ENCODE measurements around the gene ATP5PF.
"Not testable (repeated sequence)": the region's sequence is repeated elsewhere in the genome, so short reads cannot be mapped to it uniquely, and the experiment has no call there.

Gene ATP5PF, protein sequence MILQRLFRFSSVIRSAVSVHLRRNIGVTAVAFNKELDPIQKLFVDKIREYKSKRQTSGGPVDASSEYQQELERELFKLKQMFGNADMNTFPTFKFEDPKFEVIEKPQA

DNA sequence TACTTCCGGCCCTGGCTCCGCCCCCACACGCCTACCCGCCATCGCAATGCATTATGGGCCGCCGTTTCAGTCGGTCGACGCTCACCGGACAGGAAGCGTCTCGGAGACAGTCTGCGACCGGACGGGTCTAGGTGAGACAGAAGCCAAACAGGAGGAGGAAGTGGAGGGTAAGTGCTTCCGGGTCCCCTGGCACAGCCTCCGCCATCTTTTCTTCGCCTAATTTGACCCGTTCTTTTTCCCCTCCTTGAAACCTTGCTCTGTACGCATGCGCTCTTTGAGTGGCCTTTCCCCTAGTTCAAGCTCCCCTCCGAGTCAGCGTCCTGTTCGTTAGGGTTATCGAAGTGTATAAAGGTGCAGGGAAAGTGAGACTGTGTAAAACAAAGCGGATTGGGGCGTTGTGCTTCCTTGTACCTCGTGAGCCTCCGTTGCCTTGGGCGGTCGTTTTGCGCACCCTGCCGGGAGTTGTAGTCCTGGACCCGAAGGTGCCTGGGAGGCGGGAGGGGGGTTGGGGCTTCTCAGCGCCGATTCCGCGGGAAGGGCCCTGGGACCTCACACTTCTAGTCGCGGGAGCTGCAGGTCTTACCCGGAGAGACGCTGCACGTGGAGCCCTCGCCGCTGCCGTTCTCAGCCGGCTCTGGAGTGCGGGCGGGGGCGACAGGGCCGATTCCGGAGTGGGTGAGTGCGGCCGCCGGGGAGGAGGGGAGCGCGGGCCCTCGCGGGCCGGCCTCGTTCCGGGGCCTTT lies at the start of gene ATP5PF, which contains the start of gene GABPA:
Gene ATP5PF (minus strand): TSS at position 1 of the 742 bp plus-strand sequence. CDS start 5,110 bp downstream, outside the sequence.
Gene GABPA (plus strand): TSS at position 69 of the 742 bp plus-strand sequence. CDS start 6,627 bp downstream, outside the sequence.
- peak; percentile 99 for DNase-seq (ENCODE audit: low spot score)

- not testable (repeated sequence) for DNase-seq (ENCODE audit: low spot score)
Measured at GRCh38 chr21:25778126-25778875, 43.6 kb upstream of the ATP5PF start.

DNA sequence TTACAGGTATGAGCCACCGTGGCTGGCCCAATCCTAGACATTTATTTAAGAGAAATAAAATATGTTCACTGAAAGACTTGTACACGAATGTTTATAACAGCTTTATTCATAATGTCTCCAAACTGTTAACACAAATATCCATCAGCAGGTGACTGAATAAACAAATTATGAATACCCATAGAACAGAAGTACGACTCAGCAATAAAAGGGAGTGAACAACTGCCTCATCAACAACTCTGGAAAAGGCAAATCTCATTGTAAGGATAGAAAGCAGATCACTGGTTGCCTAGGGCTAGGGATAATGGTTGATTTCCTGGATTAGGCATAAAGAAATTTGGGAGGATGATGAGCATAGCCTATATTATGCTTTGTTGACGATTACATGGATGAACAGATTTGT lies 41.7 kb upstream of the ATP5PF start:
- DNase-seq (ENCODE audit: low spot score): no peak

GRCh38 chr21:25772686-25773085 lies 38.0 kb upstream of the ATP5PF start:
- peak; percentile 6 for DNase-seq (ENCODE audit: low spot score)

DNA sequence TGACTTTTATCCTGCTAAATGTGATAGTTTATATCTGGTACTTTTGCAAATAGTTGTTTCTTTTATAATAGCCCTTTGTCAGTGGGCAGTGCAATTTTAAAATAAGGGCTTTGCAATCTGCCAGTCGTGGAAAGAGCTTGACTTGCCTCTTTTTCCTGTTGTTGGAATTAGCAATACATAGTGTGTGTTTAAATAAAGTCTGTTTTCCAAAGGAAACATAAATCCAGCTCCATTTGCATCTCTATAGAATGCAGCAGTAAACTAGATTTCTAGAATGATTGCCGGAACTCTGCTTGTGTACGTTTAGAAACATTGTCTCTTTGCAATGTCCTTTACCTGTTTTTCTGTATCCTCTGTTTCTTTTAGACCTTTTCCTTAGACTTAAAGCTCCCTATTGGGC lies 33.2 kb upstream of the ATP5PF start:
- DNase-seq (ENCODE audit: low spot score): no peak

DNA sequence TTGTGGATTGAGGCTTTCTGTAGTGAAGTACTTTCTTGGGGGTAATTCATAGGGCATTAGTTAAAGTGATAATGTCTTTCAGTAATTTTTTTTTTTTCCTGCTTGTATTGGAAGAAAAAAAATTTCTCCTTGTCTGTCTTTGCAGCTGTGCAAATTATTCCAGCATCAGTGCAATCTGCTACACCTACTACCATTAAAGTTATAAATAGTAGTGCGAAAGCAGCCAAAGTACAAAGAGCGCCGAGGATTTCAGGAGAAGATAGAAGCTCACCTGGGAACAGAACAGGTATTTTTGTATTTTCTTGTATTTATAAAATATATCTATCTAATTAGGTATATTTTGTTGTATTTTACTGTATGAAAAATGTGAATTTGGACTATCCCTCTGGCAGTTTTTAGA lies 29.4 kb upstream of the ATP5PF start:
- no peak for DNase-seq (ENCODE audit: low spot score)

GRCh38 chr21:25760677-25761076 lies 26.0 kb upstream of the ATP5PF start:
- DNase-seq (ENCODE audit: low spot score): no peak

DNA sequence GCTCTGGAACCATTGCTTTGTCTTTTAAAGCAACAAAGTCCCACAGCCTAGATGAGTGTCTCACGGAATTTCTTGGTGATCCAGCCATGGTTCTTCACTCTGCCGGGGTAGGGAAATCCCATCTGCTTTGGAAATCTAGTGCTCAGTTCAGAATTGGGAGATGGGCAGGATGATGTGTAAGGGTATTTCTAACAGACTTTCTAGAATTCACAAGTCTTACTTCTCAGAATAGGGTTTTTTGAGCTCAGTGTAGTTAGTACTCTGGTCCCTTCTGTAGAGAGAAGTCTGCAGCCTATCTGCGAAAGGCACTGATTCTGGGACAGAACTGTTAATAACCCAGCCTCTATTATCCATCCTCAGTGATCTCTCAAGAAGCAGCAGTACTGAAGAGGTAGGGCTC lies 25.4 kb upstream of the ATP5PF start:
- DNase-seq (ENCODE audit: low spot score): no peak

- DNase-seq (ENCODE audit: low spot score): no peak
Measured at GRCh38 chr21:25759573-25759972, 24.9 kb upstream of the ATP5PF start.

GRCh38 chr21:25757531-25757930 lies 22.8 kb upstream of the ATP5PF start:
- no peak for DNase-seq (ENCODE audit: low spot score)

DNA sequence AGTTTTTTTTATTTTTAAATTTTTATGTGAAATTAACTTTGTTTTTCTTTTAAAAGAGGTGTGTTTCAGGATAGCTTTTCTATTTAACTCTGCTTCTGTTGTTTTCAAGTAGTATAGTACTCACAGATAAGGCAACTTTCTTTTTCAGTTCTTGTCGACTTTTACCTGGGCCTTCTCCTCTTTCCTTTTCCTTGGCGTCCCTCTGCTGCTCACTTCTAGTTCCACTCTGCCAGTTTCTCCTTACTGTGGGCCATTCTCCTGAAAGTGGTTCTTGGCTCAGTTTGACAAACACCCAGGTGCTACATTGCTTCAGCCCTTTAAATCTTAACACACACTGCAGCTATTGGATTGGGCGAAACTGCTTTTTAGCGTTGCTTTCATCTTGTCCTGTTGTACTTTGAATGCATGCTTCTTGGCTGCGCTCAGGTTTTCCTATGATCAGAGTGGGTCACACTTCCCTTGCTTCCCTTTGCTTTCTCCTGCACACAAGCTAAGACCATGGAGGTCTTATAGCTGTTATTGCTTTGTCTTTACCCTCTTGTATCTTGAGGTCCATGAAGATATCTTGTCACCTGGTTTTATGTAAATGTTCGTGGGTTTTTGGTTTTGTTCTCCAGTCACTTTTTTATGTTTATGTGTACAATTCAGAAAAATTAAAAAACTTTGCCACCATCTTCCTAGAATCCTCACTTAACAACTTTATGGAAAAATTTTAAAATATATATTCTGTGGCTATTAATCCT lies 21.7 kb upstream of the ATP5PF start:
- DNase-seq (ENCODE audit: low spot score): no peak

- no peak for DNase-seq (ENCODE audit: low spot score)
Measured at GRCh38 chr21:25752416-25752815, 17.7 kb upstream of the ATP5PF start.

GRCh38 chr21:25750085-25750484 lies 15.4 kb upstream of the ATP5PF start:
- DNase-seq (ENCODE audit: low spot score): no peak

- no peak for DNase-seq (ENCODE audit: low spot score)
Measured at GRCh38 chr21:25744854-25745253, 10.2 kb upstream of the ATP5PF start.

GRCh38 chr21:25742900-25743299 lies 8.2 kb upstream of the ATP5PF start:
- no peak for DNase-seq (ENCODE audit: low spot score)

DNA sequence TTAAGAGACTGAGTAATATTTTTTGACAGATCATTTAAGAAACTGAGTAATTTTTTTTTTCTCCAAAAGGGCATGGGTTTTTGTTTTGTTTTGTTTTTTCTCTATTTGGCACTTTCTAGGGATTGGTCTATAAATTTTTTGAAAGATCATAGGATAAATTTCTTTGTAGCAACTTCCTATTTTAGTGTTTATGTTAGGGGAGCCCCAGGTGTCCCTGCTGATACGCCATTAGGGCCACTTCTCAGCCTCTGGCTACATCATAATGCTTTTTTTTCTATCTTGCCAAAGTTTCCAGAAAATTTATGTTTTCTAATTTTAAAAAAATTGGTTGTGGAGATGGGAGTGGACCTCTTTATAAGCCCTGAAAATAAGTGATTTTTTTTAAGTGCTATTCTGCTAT lies 2.7 kb upstream of the ATP5PF start:
- DNase-seq (ENCODE audit: low spot score): no peak

GRCh38 chr21:25735646-25736597 lies 1.2 kb upstream of the ATP5PF start:
- peak; percentile 82 for DNase-seq (ENCODE audit: low spot score)

GRCh38 chr21:25734654-25734903 lies 125 bp downstream of the ATP5PF start:
- no peak for DNase-seq (ENCODE audit: low spot score)

DNA sequence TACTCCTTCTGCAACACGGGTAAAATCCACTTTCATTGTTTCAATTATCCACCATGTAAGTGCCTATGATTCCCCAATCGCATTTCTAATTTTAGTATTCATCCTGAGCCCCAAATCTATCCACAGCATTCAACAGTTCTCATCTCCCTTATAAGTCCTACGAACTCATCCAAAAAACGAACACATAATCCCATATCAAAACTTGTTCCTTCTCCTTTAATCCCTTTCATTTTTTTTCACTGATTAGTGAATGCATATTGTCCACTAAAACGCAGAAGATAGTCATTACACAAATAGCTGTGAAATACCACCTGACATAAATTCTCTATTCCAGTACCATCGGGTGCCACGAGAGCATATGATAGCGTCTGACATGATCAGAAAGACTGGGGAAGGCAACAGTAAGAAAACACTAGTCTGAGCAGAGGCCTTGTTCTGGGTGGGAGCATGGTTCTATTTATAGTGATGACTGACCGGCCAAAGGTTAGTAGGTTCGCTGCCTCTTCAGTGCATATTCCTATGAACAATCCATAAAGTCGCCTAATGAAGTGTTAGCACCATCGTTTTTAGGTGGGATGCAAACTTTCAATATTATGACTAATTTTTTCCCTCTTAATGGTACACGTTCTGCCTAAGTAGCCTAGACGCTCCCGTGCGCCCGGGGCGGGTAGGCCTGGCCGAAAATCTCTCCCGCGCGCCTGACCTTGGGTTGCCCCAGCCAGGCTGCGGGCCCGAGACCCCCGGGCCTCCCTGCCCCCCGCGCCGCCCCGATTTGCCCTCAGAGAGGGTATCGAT lies 648 bp downstream of the ATP5PF start:
- peak; percentile 30 for DNase-seq (ENCODE audit: low spot score)

GRCh38 chr21:25732091-25732760 lies 2.5 kb downstream of the ATP5PF start:
- DNase-seq (ENCODE audit: low spot score): peak; percentile 18

Measured in kidney tubule cell (primary cell).